Measurements from ENCODE around the gene TBCK. TPM values are rescaled to one million over a fixed set of nuclear protein-coding genes. Genes with fewer than 3 reads are reported as not detected.
A peak's percentile ranks its signal among the peaks of the same experiment; 100 is the strongest.

TBCK gene
- polyA plus RNA-seq, 1 experiment: 48.4 TPM

DNA sequence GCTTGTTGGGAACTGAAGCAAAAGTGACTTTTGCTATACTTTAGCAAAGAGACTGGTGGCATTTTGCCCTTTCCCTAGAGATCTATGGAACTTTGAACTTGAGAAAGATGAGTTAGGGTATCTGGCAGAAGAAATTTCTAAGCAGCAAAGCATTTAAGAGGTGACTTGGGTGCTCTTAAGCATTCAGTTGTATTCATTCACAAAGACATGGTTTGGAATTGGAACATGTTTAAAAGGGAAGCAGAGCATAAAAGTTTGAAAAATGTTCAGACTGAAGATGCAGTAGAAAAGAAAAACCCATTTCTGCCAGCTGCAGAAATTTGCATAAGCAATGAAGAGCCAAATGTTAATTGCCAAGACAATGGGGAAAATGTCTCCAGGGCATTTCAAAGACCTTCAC lies 21.9 kb upstream of the TBCK start:
- no peaks in the 10 kb centered on the region for H3K27me3 ChIP-seq (ENCODE audit: control insufficient read depth, insufficient read depth, low read length)
- CTCF ChIA-PET: interaction anchor here (1.5 kb wide), 1 partner anchor 10 kb away, joined by 5 read pairs; no protein-coding TSS in a partner anchor
- POLR2A ChIA-PET: no interaction called here
- H3K9me3 ChIP-seq (ENCODE audit: control insufficient read depth, insufficient read depth, low read length): peaks cover 3% of the 10 kb centered on the region; the same call in 1 of the 2 replicates
- H3K4me3 ChIP-seq (ENCODE audit: low read depth, low read length): no peak overlapping the region
- TF ChIP-seq, protein P1, sequence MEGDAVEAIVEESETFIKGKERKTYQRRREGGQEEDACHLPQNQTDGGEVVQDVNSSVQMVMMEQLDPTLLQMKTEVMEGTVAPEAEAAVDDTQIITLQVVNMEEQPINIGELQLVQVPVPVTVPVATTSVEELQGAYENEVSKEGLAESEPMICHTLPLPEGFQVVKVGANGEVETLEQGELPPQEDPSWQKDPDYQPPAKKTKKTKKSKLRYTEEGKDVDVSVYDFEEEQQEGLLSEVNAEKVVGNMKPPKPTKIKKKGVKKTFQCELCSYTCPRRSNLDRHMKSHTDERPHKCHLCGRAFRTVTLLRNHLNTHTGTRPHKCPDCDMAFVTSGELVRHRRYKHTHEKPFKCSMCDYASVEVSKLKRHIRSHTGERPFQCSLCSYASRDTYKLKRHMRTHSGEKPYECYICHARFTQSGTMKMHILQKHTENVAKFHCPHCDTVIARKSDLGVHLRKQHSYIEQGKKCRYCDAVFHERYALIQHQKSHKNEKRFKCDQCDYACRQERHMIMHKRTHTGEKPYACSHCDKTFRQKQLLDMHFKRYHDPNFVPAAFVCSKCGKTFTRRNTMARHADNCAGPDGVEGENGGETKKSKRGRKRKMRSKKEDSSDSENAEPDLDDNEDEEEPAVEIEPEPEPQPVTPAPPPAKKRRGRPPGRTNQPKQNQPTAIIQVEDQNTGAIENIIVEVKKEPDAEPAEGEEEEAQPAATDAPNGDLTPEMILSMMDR (IDR thresholded peaks at IDR 0.05; ENCODE audit: low read depth, low read length): no peak
- DNase-seq (ENCODE audit: low read depth, low spot score): no peak
- no peak overlapping the region for H3K27ac ChIP-seq (ENCODE audit: low read depth, low read length)

DNA sequence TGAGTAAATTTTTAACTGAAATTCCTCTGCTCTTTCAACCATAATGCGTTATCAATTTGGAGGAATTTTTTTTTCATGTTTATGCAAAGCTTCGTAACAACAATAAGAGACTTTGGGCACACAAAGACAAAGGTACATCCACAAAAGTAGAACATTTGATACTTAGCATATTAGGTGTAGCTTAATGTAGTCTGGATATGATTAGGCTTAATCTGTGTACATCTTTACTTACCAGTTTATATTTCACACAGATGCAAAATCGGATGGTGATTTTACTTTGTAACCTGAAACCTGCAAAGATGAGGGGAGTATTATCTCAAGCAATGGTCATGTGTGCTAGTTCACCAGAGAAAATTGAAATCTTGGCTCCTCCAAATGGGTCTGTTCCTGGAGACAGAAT lies 20.6 kb upstream of the TBCK start:
- ChIA-PET CTCF (interaction anchor here (1.2 kb wide), 1 partner anchor 9 kb away, joined by 5 read pairs; no protein-coding TSS in a partner anchor), POLR2A (no interaction called here)
- TF ChIP-seq, protein P1 (IDR thresholded peaks at IDR 0.05; ENCODE audit: low read depth, low read length): no peak
- no peak overlapping the region for H3K27ac ChIP-seq (ENCODE audit: low read depth, low read length)
- no peaks in the 10 kb centered on the region for H3K27me3 ChIP-seq (ENCODE audit: control insufficient read depth, insufficient read depth, low read length)
- H3K9me3 ChIP-seq (ENCODE audit: control insufficient read depth, insufficient read depth, low read length): peaks cover 3% of the 10 kb centered on the region; the same call in 1 of the 2 replicates
- no peak overlapping the region for H3K4me3 ChIP-seq (ENCODE audit: low read depth, low read length)
- DNase-seq (ENCODE audit: low read depth, low spot score): no peak

DNA sequence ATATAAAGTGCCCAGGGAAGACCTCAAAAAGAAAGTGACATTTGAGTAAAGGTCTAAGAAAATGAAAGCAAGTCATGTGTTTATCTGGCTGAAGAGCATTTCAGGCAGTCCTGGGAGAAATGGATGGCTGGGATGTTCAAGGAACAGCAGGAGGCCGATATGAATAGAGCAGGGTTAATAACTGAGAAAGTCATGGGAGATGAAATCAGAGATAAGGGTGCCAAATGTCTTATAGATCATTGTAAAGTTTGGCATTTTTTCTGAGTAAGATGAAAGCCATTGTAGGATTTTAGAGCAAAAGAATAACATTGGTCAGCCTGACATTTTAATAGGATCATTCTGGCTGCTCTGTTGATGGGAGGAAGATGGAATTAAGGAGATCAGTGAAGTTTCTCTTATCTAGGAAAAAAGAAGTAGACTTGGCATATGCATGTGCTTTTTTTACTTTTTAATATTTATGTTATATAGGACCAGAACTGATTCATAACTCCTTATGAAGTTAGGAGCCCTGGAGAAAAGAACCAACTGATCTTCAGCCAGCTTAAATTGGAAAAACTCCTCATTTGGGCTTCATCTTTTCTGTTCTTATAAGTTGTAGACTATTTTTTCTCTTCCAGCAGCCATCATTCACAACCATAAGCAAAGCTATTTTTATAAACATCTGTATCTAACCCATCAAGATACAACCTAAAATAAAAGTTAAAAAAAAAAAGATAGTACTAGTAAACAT lies 18.9 kb upstream of the TBCK start:
- Histone ChIP-seq H3K4me3 (ENCODE audit: low read depth, low read length) (no peak overlapping the region), H3K9me3 (ENCODE audit: control insufficient read depth, insufficient read depth, low read length) (peaks cover 3% of the 10 kb centered on the region; the same call in 1 of the 2 replicates), H3K27me3 (ENCODE audit: control insufficient read depth, insufficient read depth, low read length) (no peaks in the 10 kb centered on the region), H3K27ac (ENCODE audit: low read depth, low read length) (no peak overlapping the region)
- no peak for DNase-seq (ENCODE audit: low read depth, low spot score)
- ChIA-PET POLR2A (interaction anchor here (0.7 kb wide), 1 partner anchor 861 kb away, joined by 6 read pairs; the partner anchor contains the start of gene PPA2), CTCF (interaction anchor here (0.7 to 1.7 kb wide), 2 partner anchors 69 to 1184 kb away, joined by 3 to 5 read pairs; no protein-coding TSS in a partner anchor)
- TF ChIP-seq, protein P1 (IDR thresholded peaks at IDR 0.05; ENCODE audit: low read depth, low read length): no peak

DNA sequence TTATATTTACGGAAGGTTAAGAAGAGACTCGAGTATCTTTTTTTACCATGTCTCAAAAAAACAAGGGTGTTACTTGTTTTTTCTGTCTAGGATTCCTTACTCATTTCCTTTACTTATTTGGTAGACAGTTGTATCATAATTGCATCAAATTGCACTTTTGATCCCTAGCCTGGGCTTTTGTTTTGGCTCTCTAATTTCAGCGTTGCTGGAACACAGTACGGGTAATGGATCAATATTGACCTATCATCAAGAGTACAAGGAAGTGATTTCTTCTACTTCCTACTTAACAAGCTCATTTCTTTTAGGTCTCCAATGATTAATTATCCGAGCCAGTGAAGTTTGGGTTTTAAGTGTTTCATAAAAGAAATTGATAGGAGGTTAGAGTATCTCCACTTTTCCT lies 17.2 kb upstream of the TBCK start:
- Histone ChIP-seq H3K9me3 (ENCODE audit: control insufficient read depth, insufficient read depth, low read length) (peaks cover 1% of the 10 kb centered on the region; the same call in 1 of the 2 replicates), H3K27ac (ENCODE audit: low read depth, low read length) (no peak overlapping the region), H3K27me3 (ENCODE audit: control insufficient read depth, insufficient read depth, low read length) (no peaks in the 10 kb centered on the region), H3K4me3 (ENCODE audit: low read depth, low read length) (no peak overlapping the region)
- TF ChIP-seq, protein P1 (IDR thresholded peaks at IDR 0.05; ENCODE audit: low read depth, low read length): no peak
- ChIA-PET POLR2A (no interaction called here), CTCF (interaction anchor here (1.0 kb wide), 1 partner anchor 67 kb away, joined by 3 read pairs; no protein-coding TSS in a partner anchor)
- DNase-seq (ENCODE audit: low read depth, low spot score): no peak

DNA sequence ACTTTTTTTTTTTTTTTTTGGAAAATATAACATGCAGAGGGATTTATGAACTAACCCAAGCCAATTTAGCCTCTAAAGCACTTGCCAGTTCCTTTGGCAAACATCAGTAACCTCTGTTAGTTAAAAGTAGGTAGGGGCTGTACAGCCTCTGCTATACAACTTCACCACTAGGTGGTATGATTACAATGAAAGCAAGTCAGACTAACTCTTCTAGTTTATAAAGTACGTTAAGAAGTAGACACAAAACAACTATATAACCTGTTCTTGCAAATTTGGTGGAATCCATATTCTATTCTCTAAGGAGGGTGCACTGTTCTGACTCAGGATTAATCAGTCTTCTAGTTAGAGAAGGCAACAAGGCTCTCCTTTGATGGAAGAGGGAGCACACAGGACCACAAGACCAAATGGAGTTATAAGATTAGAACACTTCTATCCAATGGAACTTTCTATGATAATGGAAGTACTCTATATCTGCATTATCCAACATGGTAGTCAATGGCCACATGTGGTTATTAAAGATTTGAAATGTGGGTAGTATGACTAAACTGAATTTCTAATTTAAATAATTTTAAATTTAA lies 13.1 kb upstream of the TBCK start:
- Histone ChIP-seq H3K27me3 (ENCODE audit: control insufficient read depth, insufficient read depth, low read length) (no peaks in the 10 kb centered on the region), H3K27ac (ENCODE audit: low read depth, low read length) (no peak overlapping the region), H3K9me3 (ENCODE audit: control insufficient read depth, insufficient read depth, low read length) (no peaks in the 10 kb centered on the region), H3K4me3 (ENCODE audit: low read depth, low read length) (no peak overlapping the region)
- TF ChIP-seq, protein P1 (IDR thresholded peaks at IDR 0.05; ENCODE audit: low read depth, low read length): peak; percentile 77
- peak; percentile 21 for DNase-seq (ENCODE audit: low read depth, low spot score)
- POLR2A ChIA-PET: no interaction called here
- CTCF ChIA-PET: interaction anchor here (0.6 to 2.8 kb wide), 42 partner anchors 9 to 1423 kb away, joined by 3 to 27 read pairs (median 4); partner anchors contain the start of gene TBCK
